Keratinocyte (primary cell): ENCODE measurements around the gene MICALL2. TPM values are rescaled to one million over a fixed set of nuclear protein-coding genes. Genes with fewer than 3 reads are reported as not detected.

Source experiments
- DNase-seq: peaks from one replicate; pipeline ENCODE4 v3.0.0-alpha.2; 2011; ENCODE audit warnings: low read depth, missing footprints, low spot score
- FAIRE-seq: peaks from 2 replicates; lab custom pipeline; 2011; peaks lifted over from hg19 to GRCh38; lab: Jason Lieb, UNC
- H2AFZ ChIP-seq: 2 replicates; pipeline ENCODE4 v1.6.0; 2012; ENCODE audit warnings: low read length, control low read depth, inconsistent platforms; ENCODE audit not compliant: control insufficient read depth
- H3K27ac ChIP-seq: 2 replicates; pipeline ENCODE4 v1.5.1; 2011; ENCODE audit warnings: low read length; ENCODE audit not compliant: control insufficient read depth, insufficient read depth
- H3K27me3 ChIP-seq: 3 replicates; pipeline ENCODE4 v1.6.0; 2011; ENCODE audit warnings: low read length; ENCODE audit not compliant: control insufficient read depth, insufficient read depth; ENCODE audit errors: extremely low read depth
- H3K36me3 ChIP-seq, 2 experiments: 2 replicates in 1 of 2; 3 replicates in 1 of 2; pipeline ENCODE4 v1.5.1; 2011; ENCODE audit warnings: low read length in 2 of 2, mild to moderate bottlenecking in 1 of 2; ENCODE audit not compliant: control insufficient read depth in 2 of 2, insufficient read depth in 2 of 2; ENCODE audit errors: extremely low read depth in 1 of 2
- H3K4me1 ChIP-seq: 3 replicates; pipeline ENCODE4 v1.5.1; 2011; ENCODE audit warnings: low read length; ENCODE audit not compliant: control insufficient read depth, insufficient read depth; ENCODE audit errors: extremely low read depth
- H3K4me2 ChIP-seq: 3 replicates; pipeline ENCODE4 v1.6.0; 2011; ENCODE audit warnings: low read depth, low read length; ENCODE audit not compliant: control insufficient read depth, insufficient read depth; ENCODE audit errors: extremely low read depth
- H3K4me3 ChIP-seq, 3 experiments: fragments of 200-600 bp in 1 of 3; sonication (generic) in 1 of 3; 2 replicates in 2 of 3; 3 replicates in 1 of 3; pipeline ENCODE4 v1.5.1; 2011 to 2016; ENCODE audit warnings: low read length in 3 of 3, mild to moderate bottlenecking in 3 of 3, control low read depth in 2 of 3, inconsistent platforms in 1 of 3, low read depth in 1 of 3, mixed read lengths in 1 of 3, mixed run types in 1 of 3, moderate library complexity in 1 of 3; ENCODE audit not compliant: control insufficient read depth in 2 of 3, insufficient read depth in 2 of 3; ENCODE audit errors: extremely low read depth in 1 of 3
- H3K79me2 ChIP-seq: 2 replicates; pipeline ENCODE4 v1.6.0; 2012; ENCODE audit warnings: low read length; ENCODE audit not compliant: control insufficient read depth, insufficient read depth
- H3K9ac ChIP-seq: 3 replicates; pipeline ENCODE4 v1.6.0; 2011; ENCODE audit warnings: low read length; ENCODE audit not compliant: control insufficient read depth, insufficient read depth; ENCODE audit errors: extremely low read depth
- H3K9me1 ChIP-seq: 3 replicates; pipeline ENCODE4 v1.6.0; 2011; ENCODE audit warnings: low read length; ENCODE audit not compliant: control insufficient read depth, insufficient read depth; ENCODE audit errors: extremely low read depth
- H3K9me3 ChIP-seq: 2 replicates; pipeline ENCODE4 v1.5.1; 2012; ENCODE audit warnings: low read depth, low read length; ENCODE audit not compliant: control insufficient read depth
- H4K20me1 ChIP-seq: 3 replicates; pipeline ENCODE4 v1.6.0; 2011; ENCODE audit warnings: low read length; ENCODE audit not compliant: control insufficient read depth, insufficient read depth; ENCODE audit errors: extremely low read depth
- EZH2 ChIP-seq: IDR thresholded peaks from one replicate; pipeline ENCODE4 v1.6.1; 2012; ENCODE audit warnings: inconsistent platforms, mild to moderate bottlenecking, low read length, moderate library complexity
- dilution Hi-C: fragments of 300-500 bp; cut with MboI; formaldehyde crosslinking; loops from one replicate; pipeline ENCODE4 v1.7.0; 2020; ENCODE audit warnings: low sequenced_read_pairs; ENCODE audit not compliant: extremely low pct_ligation_motif_present
- polyA plus RNA-seq, 5 experiments: library from polyadenylated mRNA; depleted of rRNA in 3 of 5; stranded (reverse) in 3 of 5; stranded (forward) in 1 of 5; unstranded in 1 of 5; fragments of >200 nt; gene quantifications; 1 replicate in 1 of 5; 2 replicates in 3 of 5; 3 replicates in 1 of 5; pipeline versions ENCODE4 v1.2.1 to v1.2.3, GENCODE V29; 2011 to 2012; ENCODE audit warnings: missing spikeins in 2 of 5, low read depth in 1 of 5, low replicate concordance in 1 of 5
- TF ChIP-seq, protein P1 (sequence below), 3 experiments: IDR thresholded peaks in 1 of 3; conservative IDR thresholded peaks in 1 of 3; optimal IDR thresholded peaks in 1 of 3; 2 replicates in 2 of 3; 3 replicates in 1 of 3; pipeline versions ENCODE3 to v1.5.1; 2011; ENCODE audit warnings: low read length in 3 of 3, mild to moderate bottlenecking in 3 of 3, moderate library complexity in 2 of 3, control low read depth in 1 of 3, inconsistent platforms in 1 of 3; ENCODE audit not compliant: insufficient read depth in 2 of 3; ENCODE audit errors: extremely low read depth in 1 of 3

The MICALL2 gene
- polyA plus RNA-seq, 1 donor (not counting 4 experiments of a cell fraction or from before 2014, with no cell fraction given) = 10.4 TPM

DNA sequence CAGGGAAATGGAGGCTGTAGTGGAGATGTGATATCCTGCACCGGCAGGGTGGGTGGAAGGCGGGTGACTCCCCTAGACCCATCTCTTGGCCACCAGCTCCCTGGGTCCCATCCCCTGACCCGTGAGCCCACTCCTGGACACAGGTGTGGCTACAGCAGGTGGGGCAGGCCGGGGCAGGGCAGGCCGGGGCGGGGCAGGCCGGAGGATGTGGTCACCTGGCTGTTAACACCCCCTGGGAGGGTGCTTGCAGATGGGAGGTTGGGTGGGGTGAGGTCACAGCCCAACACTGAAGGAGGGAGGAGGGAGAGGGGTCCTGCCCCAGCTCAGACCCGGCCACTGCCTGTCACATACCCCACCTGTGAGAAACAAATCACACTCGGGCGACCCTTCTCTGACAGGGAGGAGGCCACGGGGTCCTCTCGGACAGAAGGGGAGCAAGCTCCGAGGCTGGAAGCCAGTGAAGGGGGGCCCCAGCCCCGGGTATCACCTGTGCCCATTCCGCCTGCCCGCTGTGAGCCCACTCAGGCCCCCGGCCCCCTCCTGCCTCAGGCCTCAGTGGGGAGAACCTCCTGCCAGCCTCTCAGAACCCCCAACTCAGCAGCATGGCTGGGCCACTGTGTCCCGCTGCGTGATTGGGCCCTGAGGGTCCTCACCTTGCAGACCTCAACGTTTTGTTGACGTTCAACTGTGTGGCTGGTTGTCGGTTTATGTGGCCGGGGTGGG is 74.0 kb downstream of the MICALL2 start:
- Histone ChIP-seq H3K9ac (no peak overlapping the region), H3K9me1 (no peaks in the 10 kb centered on the region), H3K79me2 (no peaks in the 10 kb centered on the region), H3K4me2 (no peak overlapping the region), H3K9me3 (no peaks in the 10 kb centered on the region), H3K4me1 (no peaks in the 10 kb centered on the region), H3K36me3 (no peaks in the 10 kb centered on the region), H3K4me3 (no peak overlapping the region), H2AFZ (no peak overlapping the region), H3K27ac (no peak overlapping the region), H3K27me3 (peaks cover 21% of the 10 kb centered on the region), H4K20me1 (no peaks in the 10 kb centered on the region)
- dilution Hi-C loops = no loop called here
- TF ChIP-seq, protein P1, sequence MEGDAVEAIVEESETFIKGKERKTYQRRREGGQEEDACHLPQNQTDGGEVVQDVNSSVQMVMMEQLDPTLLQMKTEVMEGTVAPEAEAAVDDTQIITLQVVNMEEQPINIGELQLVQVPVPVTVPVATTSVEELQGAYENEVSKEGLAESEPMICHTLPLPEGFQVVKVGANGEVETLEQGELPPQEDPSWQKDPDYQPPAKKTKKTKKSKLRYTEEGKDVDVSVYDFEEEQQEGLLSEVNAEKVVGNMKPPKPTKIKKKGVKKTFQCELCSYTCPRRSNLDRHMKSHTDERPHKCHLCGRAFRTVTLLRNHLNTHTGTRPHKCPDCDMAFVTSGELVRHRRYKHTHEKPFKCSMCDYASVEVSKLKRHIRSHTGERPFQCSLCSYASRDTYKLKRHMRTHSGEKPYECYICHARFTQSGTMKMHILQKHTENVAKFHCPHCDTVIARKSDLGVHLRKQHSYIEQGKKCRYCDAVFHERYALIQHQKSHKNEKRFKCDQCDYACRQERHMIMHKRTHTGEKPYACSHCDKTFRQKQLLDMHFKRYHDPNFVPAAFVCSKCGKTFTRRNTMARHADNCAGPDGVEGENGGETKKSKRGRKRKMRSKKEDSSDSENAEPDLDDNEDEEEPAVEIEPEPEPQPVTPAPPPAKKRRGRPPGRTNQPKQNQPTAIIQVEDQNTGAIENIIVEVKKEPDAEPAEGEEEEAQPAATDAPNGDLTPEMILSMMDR (optimal IDR thresholded peaks at IDR 0.05 in 1 of 3, IDR thresholded peaks at IDR 0.05 in 1 of 3, conservative IDR thresholded peaks at IDR 0.05 in 1 of 3; ENCODE audit: extremely low read depth in 1 of 3, insufficient read depth in 2 of 3, low read length in 3 of 3) = no peak
- TF ChIP-seq EZH2 = no peak
- DNase-seq = no peak
- FAIRE-seq = no peak

Other genes starting within 250 kb of the MICALL2 start
- not detected in 3 replicates for gene UNCX, start 226.6 kb downstream of the MICALL2 start, polyA plus RNA-seq
- gene INTS1, start 44.9 kb upstream of the MICALL2 start, polyA plus RNA-seq = 10.6 to 18.0 TPM (median 14.3 TPM) in 3 replicates
- 3.8 to 5.9 TPM (median 5.2 TPM) in 3 replicates for gene MAFK, start 71.2 kb upstream of the MICALL2 start, polyA plus RNA-seq
- gene TMEM184A, start 96.7 kb upstream of the MICALL2 start, polyA plus RNA-seq = 1.6 to 15.6 TPM (median 2.9 TPM) in 3 replicates
- 47.7 to 49.6 TPM (median 48.0 TPM) in 3 replicates for gene PSMG3, start 110.6 kb upstream of the MICALL2 start, polyA plus RNA-seq
- gene ELFN1, start 210.8 kb upstream of the MICALL2 start, polyA plus RNA-seq = 0.03 to 0.36 TPM in 2 of 3 replicates, not detected in the other